Measurements from ENCODE around the gene ADGRB3. TPM values are rescaled to one million over a fixed set of nuclear protein-coding genes. Genes with fewer than 3 reads are reported as not detected.

ADGRB3 gene
- total RNA-seq = not detected

GRCh38 chr6:68634726-68635411, at the start of gene ADGRB3:
ADGRB3 (plus strand) TSS chr6:68635282; CDS start chr6:68638676, 3,394 bp downstream.
- H3K36me3 Mint-ChIP-seq (ENCODE audit: low read depth) = no peaks in the 10 kb centered on the region
- peaks cover 52% of the 10 kb centered on the region for H3K27me3 Mint-ChIP-seq (ENCODE audit: low read depth)
- CTCF ChIA-PET = interaction anchor here (0.6 to 1.1 kb wide), 3 partner anchors 9 to 143 kb away, joined by 3 read pairs; no protein-coding TSS in a partner anchor
- H3K4me1 Mint-ChIP-seq (ENCODE audit: low read depth) = peaks cover 18% of the 10 kb centered on the region
- peak; percentile 25 for DNase-seq
- H3K4me3 Mint-ChIP-seq = peak within 1 kb of the TSS; percentile 77
- no peaks in the 10 kb centered on the region for H3K9me3 Mint-ChIP-seq
- intact Hi-C loops (cut with micrococcal nuclease) = loop anchor here (5.0 kb wide), 4 partner anchors 293 to 1472 kb away; no protein-coding TSS in a partner anchor
- H3K27ac Mint-ChIP-seq = no peak within 1 kb of the TSS

- Mint-ChIP-seq H3K27ac (no peak overlapping the region), H3K27me3 (ENCODE audit: low read depth) (no peaks in the 10 kb centered on the region), H3K36me3 (ENCODE audit: low read depth) (no peaks in the 10 kb centered on the region), H3K4me1 (ENCODE audit: low read depth) (no peaks in the 10 kb centered on the region), H3K4me3 (no peak overlapping the region), H3K9me3 (peaks cover 15% of the 10 kb centered on the region)
- intact Hi-C loops (cut with micrococcal nuclease) = no loop called here
- CTCF ChIA-PET = no interaction called here
- DNase-seq = no peak
Observed at GRCh38 chr6:68593558-68593957, 41.5 kb upstream of the ADGRB3 start.

- DNase-seq = no peak
- intact Hi-C loops (cut with micrococcal nuclease) = no loop called here
- Mint-ChIP-seq H3K27me3 (ENCODE audit: low read depth) (no peaks in the 10 kb centered on the region), H3K36me3 (ENCODE audit: low read depth) (no peaks in the 10 kb centered on the region), H3K9me3 (peaks cover 9% of the 10 kb centered on the region), H3K27ac (no peak overlapping the region), H3K4me3 (no peak overlapping the region), H3K4me1 (ENCODE audit: low read depth) (no peaks in the 10 kb centered on the region)
- CTCF ChIA-PET = no interaction called here
Observed at GRCh38 chr6:68597642-68598041, 37.4 kb upstream of the ADGRB3 start.

- no peaks in the 10 kb centered on the region for H3K36me3 Mint-ChIP-seq (ENCODE audit: low read depth)
- H3K4me1 Mint-ChIP-seq (ENCODE audit: low read depth) = no peaks in the 10 kb centered on the region
Observed at GRCh38 chr6:68615938-68616337, 19.1 kb upstream of the ADGRB3 start.

DNA sequence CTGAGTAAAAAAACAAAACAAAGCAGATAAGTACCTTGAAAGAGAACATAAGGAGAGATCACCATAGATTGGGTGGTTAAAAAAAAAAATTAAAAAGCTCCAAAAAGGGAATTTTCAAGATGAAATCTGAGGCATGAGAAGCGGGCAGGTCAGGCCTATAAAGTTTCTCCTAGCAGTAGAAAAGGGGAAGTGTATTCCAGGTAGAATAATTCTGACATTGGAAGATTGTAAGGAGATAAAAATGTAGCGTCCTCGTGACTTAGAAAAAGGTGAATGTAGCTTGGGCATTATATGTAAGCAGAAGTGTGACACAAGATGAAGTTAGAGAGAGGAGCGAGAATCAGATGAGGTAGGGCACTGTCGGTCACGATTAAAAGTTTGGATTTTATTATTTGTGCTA, 9.1 kb upstream of the ADGRB3 start:
- intact Hi-C loops (cut with micrococcal nuclease) = no loop called here
- CTCF ChIA-PET = interaction anchor here (0.9 kb wide), 1 partner anchor 10 kb away, joined by 3 read pairs; the partner anchor contains the start of gene ADGRB3
- peaks cover 11% of the 10 kb centered on the region for H3K27me3 Mint-ChIP-seq (ENCODE audit: low read depth)
- no peak overlapping the region for H3K27ac Mint-ChIP-seq
- no peaks in the 10 kb centered on the region for H3K4me1 Mint-ChIP-seq (ENCODE audit: low read depth)
- DNase-seq = no peak
- H3K36me3 Mint-ChIP-seq (ENCODE audit: low read depth) = no peaks in the 10 kb centered on the region
- peaks cover 4% of the 10 kb centered on the region for H3K9me3 Mint-ChIP-seq
- no peak overlapping the region for H3K4me3 Mint-ChIP-seq

More at GRCh38 chr6:68615938-68616337, 19.1 kb upstream of the ADGRB3 start:
- intact Hi-C loops (cut with micrococcal nuclease) = no loop called here
- CTCF ChIA-PET = no interaction called here
- Mint-ChIP-seq H3K4me3 (no peak overlapping the region), H3K27me3 (ENCODE audit: low read depth) (no peaks in the 10 kb centered on the region), H3K9me3 (no peaks in the 10 kb centered on the region), H3K27ac (no peak overlapping the region)
- DNase-seq = no peak

DNA sequence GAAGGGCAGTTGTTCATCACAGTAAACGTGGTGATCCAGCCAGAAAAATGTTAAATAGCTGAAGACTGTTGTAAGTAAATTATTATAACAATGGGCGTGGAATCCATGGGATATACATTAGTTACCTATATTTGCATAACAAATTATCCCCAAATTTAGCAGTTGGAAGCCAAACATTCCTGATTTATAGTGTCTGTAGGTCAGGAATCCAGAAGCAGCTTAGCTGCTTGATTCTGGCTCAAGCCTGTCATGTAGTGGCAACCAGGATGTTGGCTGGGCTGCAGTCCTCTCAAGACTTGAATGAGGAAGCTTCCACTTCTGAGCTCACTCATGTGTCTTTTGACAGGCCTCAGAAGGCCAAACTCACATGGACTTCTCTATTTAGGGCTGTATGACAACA, 6.9 kb upstream of the ADGRB3 start:
- Mint-ChIP-seq H3K36me3 (ENCODE audit: low read depth) (no peaks in the 10 kb centered on the region), H3K4me1 (ENCODE audit: low read depth) (no peaks in the 10 kb centered on the region), H3K4me3 (no peak overlapping the region), H3K27me3 (ENCODE audit: low read depth) (peaks cover 19% of the 10 kb centered on the region), H3K27ac (no peak overlapping the region), H3K9me3 (peaks cover 4% of the 10 kb centered on the region)
- CTCF ChIA-PET = no interaction called here
- no peak for DNase-seq
- intact Hi-C loops (cut with micrococcal nuclease) = no loop called here

GRCh38 chr6:68632734-68633133, 2.3 kb upstream of the ADGRB3 start:
- Mint-ChIP-seq H3K9me3 (peaks cover 4% of the 10 kb centered on the region), H3K27ac (no peak overlapping the region), H3K27me3 (ENCODE audit: low read depth) (peaks cover 44% of the 10 kb centered on the region), H3K4me1 (ENCODE audit: low read depth) (peaks cover 18% of the 10 kb centered on the region), H3K36me3 (ENCODE audit: low read depth) (no peaks in the 10 kb centered on the region), H3K4me3 (no peak overlapping the region)
- intact Hi-C loops (cut with micrococcal nuclease) = no loop called here
- CTCF ChIA-PET = no interaction called here
- DNase-seq = no peak

GRCh38 chr6:68633281-68633971, 1.7 kb upstream of the ADGRB3 start:
- Mint-ChIP-seq H3K4me1 (ENCODE audit: low read depth) (peaks cover 18% of the 10 kb centered on the region), H3K27ac (no peak overlapping the region), H3K4me3 (no peak overlapping the region), H3K9me3 (peaks cover 2% of the 10 kb centered on the region), H3K36me3 (ENCODE audit: low read depth) (no peaks in the 10 kb centered on the region), H3K27me3 (ENCODE audit: low read depth) (peaks cover 47% of the 10 kb centered on the region)
- CTCF ChIA-PET = no interaction called here
- no peak for DNase-seq
- intact Hi-C loops (cut with micrococcal nuclease) = no loop called here

DNA sequence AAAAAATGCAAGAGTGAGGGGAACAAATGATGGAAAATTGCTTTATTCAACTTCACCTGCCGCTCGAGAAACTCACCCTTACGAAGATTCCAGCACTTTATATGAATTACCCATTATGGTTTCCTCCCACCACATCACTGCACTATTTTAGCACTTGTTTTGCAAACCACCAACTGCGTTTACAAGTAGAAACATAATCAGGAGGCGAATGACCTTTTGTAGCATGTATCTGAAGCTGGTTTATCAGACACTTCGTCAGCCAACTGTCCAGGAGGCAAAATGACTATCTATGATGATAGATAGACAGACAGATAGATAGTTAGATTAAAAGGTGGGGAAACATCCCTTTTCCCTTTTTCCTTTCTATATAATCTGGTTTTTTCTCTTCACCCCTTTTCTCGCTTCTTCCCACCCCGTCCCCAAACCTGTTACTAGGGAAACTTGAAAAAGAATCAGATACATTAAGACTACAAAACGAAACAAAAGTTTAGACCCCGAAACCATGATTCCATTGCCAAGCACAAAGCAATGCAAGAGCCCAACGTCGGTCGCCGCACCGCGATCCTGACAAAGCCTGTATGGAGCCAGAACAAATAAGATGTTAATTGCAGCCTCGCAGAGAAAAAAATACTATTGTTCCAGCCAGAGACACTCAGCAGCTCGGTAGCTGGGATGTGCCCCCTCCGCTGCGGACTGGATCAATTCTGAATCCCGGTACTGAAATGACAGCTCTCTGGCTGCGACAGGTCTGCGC, 933 bp upstream of the ADGRB3 start:
- Mint-ChIP-seq H3K27me3 (ENCODE audit: low read depth) (peaks cover 45% of the 10 kb centered on the region), H3K27ac (no peak overlapping the region), H3K4me1 (ENCODE audit: low read depth) (peaks cover 18% of the 10 kb centered on the region), H3K9me3 (no peaks in the 10 kb centered on the region), H3K36me3 (ENCODE audit: low read depth) (no peaks in the 10 kb centered on the region), H3K4me3 (peak overlapping the region; percentile 76)
- no peak for DNase-seq
- CTCF ChIA-PET = no interaction called here
- intact Hi-C loops (cut with micrococcal nuclease) = no loop called here

GRCh38 chr6:68635412-68635705, 277 bp downstream of the ADGRB3 start:
- Mint-ChIP-seq H3K27ac (no peak overlapping the region), H3K4me3 (peak overlapping the region; percentile 77), H3K36me3 (ENCODE audit: low read depth) (no peaks in the 10 kb centered on the region), H3K9me3 (no peaks in the 10 kb centered on the region), H3K27me3 (ENCODE audit: low read depth) (peaks cover 57% of the 10 kb centered on the region), H3K4me1 (ENCODE audit: low read depth) (peaks cover 18% of the 10 kb centered on the region)
- CTCF ChIA-PET = interaction anchor here (0.6 to 1.1 kb wide), 3 partner anchors 10 to 143 kb away, joined by 3 read pairs; no protein-coding TSS in a partner anchor
- DNase-seq = no peak
- intact Hi-C loops (cut with micrococcal nuclease) = loop anchor here (5.0 kb wide), 4 partner anchors 293 to 1472 kb away; no protein-coding TSS in a partner anchor

DNA sequence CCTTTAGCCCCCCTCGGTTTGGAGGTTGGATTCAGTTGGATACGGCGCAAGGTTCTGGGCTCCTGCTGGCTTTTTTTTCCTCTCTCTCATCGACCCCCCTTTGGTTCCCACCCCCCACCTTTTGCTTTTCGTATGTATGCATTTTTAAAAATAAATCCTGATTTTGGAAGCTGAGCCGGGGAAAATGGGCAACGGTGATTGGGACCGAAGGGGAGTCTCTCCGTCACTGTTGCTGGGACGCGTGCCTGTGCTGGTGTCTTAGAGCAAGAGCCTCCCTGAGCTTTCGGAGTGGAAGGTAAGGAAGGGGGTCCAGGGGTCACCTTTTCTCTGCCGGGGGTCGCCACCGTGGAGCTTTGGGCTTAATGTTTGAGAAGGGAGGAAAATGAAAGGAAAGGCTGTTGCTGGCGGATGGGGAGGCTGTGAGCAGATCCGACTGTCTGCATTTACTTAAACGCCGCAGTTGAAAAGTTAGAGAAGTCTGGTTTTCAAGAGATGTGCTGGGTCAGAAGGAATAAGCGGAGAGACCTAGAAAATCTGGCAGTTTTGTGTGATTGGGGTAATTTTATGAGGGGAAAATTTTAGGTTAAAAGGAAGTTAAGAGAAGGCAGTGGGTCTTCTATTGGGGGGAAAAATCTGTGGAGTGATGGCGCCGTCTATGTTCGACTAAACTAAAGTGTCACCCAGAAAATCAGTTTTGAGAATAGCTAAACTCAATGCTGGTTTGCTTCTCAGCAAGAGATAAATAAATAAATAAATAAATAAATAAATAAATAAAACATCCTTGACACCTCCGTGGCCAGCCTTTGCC, 828 bp downstream of the ADGRB3 start:
- Mint-ChIP-seq H3K36me3 (ENCODE audit: low read depth) (no peaks in the 10 kb centered on the region), H3K9me3 (no peaks in the 10 kb centered on the region), H3K27ac (no peak overlapping the region), H3K4me3 (peak overlapping the region; percentile 77), H3K27me3 (ENCODE audit: low read depth) (peaks cover 60% of the 10 kb centered on the region), H3K4me1 (ENCODE audit: low read depth) (peaks cover 18% of the 10 kb centered on the region)
- peak; percentile 4 for DNase-seq
- CTCF ChIA-PET = interaction anchor here (1.0 to 1.1 kb wide), 3 partner anchors 10 to 292 kb away, joined by 3 read pairs; no protein-coding TSS in a partner anchor
- intact Hi-C loops (cut with micrococcal nuclease) = loop anchor here (5.0 kb wide), 4 partner anchors 294 to 1471 kb away; no protein-coding TSS in a partner anchor

DNA sequence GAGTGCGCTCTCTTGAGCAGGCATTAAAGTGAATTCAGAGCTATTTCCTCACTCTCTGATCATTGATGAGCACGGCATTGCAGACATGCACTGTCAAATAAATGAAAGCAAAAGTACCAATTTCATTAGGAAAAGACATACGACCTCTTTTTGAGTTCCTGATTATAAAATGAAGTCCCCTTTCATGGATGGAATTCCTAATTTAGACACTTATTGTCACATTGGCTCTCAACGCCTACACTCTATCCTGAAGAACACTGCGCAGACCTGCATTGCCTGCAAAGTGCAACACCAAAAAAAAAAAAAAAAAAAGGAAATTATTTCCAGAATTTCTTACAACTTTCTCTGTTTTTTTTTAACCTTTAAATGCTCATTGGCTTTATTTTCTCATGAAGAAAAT, 1.6 kb downstream of the ADGRB3 start:
- Mint-ChIP-seq H3K36me3 (ENCODE audit: low read depth) (no peaks in the 10 kb centered on the region), H3K4me3 (no peak overlapping the region), H3K4me1 (ENCODE audit: low read depth) (peaks cover 18% of the 10 kb centered on the region), H3K9me3 (no peaks in the 10 kb centered on the region), H3K27me3 (ENCODE audit: low read depth) (peaks cover 64% of the 10 kb centered on the region), H3K27ac (no peak overlapping the region)
- DNase-seq = no peak
- intact Hi-C loops (cut with micrococcal nuclease) = loop anchor here (5.0 kb wide), 4 partner anchors 294 to 1471 kb away; no protein-coding TSS in a partner anchor
- CTCF ChIA-PET = interaction anchor here (1.0 to 1.6 kb wide), 2 partner anchors 292 to 330 kb away, joined by 3 to 7 read pairs; no protein-coding TSS in a partner anchor
